ENCODE data around the gene OR3A2. TPM values are rescaled to one million over a fixed set of nuclear protein-coding genes. Genes with fewer than 3 reads are reported as not detected.

The OR3A2 gene
- total RNA-seq, 1 donor from 2014 or later = not detected

Other genes with a start within 250 kb of the OR3A2 start
- gene OR1A2, start 188.8 kb downstream of the OR3A2 start, total RNA-seq = not detected in 2 replicates
- not detected in 2 replicates for gene OR1A1, start 178.6 kb downstream of the OR3A2 start, total RNA-seq
- not detected in 2 replicates for gene OR3A1, start 87.9 kb downstream of the OR3A2 start, total RNA-seq
- gene OR1E1, start 12.1 kb upstream of the OR3A2 start, total RNA-seq = not detected in 2 replicates
- gene OR3A3, start 25.1 kb upstream of the OR3A2 start, total RNA-seq = not detected in 2 replicates
- gene OR1E2, start 47.5 kb upstream of the OR3A2 start, total RNA-seq = not detected in 2 replicates
- not detected in 2 replicates for gene SPATA22, start 85.5 kb upstream of the OR3A2 start, total RNA-seq
- not detected in 2 replicates for gene ASPA, start 89.7 kb upstream of the OR3A2 start, total RNA-seq
- 0.79 and 1.2 TPM in 2 replicates for gene TRPV3, start 171.5 kb upstream of the OR3A2 start, total RNA-seq
- 1.6 and 2.0 TPM in 2 replicates for gene TRPV1, start 223.1 kb upstream of the OR3A2 start, total RNA-seq
- 7.6 and 9.0 TPM in 2 replicates for gene SHPK, start 249.9 kb upstream of the OR3A2 start, total RNA-seq